ENCODE results near the gene CCKAR.
"Not testable (repeated sequence)": the region's sequence is repeated elsewhere in the genome, so short reads cannot be mapped to it uniquely, and the experiment has no call there.

CCKAR gene

GRCh38 chr4:26490111-26490959 is at the start of gene CCKAR:
Gene CCKAR (minus strand): TSS chr4:26490484. CDS start chr4:26490267, 217 bp downstream.
- DNase-seq = no peak

- DNase-seq = no peak
These were observed 43.4 kb upstream of the CCKAR start for GRCh38 chr4:26533685-26534084.

DNA sequence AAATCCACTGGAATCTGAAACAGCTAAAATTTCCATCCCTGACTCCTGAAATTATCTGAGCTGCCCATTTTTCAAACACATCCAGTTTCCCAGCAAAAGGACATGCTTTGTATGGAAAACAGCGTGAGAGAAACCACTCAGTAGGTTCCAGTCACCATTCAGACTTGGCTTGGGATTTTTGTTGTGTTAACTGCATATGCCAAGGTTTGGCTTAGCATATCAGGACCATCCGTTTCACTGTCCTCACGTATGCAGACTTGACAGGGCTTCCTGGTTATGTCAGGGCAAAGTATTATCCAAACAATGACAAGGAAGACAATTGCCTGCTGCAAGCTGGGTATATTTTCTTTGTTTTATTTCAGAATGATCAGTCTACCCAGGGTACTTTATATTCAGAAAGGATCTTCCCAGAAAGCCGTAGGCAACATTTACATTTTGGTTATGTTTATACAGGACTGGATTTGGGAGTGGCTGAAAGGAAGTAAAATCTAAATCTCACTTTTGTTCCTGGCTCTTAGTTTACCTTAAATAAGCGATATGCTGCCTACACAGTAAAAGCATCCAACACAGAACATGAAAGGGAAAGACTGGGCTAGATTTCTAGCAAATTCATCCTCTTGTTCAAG is 41.3 kb upstream of the CCKAR start:
- no peak for DNase-seq

DNA sequence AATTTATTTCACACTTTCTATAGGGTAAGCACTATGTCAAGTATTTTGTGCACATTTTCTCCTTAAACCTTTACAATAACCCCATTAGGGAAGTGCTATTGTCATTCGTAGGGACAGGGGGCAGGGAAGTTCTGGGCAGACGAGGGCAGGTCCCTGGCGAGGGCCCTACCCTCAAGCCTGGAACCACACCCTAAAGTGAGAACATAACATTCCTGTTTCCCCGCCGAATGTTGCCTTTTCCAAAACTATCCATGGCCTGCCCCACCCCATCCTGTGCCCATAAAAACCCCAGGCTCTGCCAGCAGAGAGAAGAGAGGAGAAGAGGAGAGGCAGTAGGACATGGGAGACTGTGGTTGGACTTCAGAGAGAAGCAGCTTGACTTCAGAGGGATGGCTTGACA is 39.8 kb upstream of the CCKAR start:
- DNase-seq = no peak

GRCh38 chr4:26529479-26529878 is 39.2 kb upstream of the CCKAR start:
- no peak for DNase-seq

- DNase-seq = no peak
These were observed 35.5 kb upstream of the CCKAR start for GRCh38 chr4:26525771-26526150.

DNA sequence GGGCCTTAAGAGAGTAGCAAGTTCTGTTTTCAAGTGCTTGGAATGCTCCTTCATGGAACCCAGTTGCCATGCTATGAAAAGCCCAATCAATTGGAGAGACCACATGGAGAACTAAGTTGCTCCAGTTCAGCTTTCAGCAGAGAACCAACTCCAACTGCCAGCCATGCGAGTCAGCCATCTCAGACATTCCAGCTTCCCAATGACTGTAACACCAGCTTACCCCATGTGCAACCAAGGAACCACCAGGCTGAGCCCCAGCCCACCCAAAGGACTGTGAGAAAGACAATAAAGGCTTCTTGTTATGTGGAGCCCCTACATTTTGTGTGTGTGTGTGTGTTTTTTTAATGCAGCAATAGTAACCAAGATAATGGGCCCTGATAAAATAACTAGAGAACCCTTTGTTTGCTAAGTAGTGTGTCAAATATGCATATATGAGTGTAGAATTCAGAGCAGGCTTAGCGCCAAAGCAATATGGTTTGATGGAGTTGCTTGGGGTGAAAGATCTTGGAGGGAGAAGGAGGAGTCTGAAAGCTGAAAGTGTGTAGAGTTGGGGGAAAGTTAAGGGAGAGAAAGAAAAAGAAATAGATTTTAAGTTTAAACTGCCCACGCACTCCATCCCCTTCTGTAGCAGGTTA is 35.0 kb upstream of the CCKAR start:
- no peak for DNase-seq

GRCh38 chr4:26524011-26524410 is 33.7 kb upstream of the CCKAR start:
- no peak for DNase-seq

GRCh38 chr4:26522478-26522877 is 32.2 kb upstream of the CCKAR start:
- DNase-seq = no peak

GRCh38 chr4:26520728-26521450 is 30.6 kb upstream of the CCKAR start:
- no peak for DNase-seq

DNA sequence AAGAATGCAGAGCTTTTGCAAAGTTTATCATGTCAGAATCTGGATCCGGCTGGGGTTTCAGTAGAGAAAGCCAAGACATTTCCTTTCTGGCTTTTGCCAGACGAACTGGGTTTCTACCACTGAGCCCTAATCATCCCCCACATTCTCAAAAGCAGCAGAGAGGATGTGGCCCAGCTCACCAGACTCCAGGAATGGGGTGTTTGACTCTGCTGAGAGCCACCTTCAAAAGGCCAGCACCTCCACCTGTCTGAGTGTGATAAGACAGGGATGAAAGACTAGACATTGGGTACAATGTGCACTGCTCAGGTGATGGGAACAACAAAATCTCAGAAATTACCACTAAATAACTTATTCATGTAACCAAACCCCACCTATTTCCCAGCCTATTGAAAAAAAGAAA is 25.7 kb upstream of the CCKAR start:
- no peak for DNase-seq

DNA sequence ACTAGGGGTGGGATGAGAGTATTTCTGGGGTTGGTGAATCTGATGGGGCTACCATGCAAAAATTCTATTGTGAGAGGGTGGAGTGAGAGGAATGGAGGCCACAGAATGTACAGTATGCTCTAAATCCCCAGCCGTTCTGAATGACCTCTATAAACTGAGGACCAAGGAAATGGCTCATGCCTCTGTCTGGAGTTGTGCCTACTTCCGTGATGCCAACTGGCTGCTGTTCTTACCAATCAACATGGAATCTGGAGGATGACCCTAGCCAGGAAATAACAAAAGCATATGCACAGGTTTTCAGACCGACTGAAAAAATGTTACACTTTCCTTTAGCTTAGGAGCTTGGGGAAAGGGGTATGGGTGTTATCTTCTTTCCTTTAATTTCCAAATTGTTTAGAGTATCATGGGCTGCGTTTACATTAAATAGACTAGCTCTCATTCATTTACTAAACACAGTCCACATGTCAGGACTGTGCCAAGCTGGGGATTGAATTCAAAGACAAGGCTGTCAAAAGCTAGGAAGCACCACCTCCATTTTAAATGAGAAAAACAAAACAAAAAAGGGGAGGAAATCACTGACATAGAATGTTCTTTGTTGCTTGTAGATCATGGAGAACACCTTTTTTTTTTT is 20.2 kb upstream of the CCKAR start:
- no peak for DNase-seq

GRCh38 chr4:26509681-26510333 is 19.5 kb upstream of the CCKAR start:
- no peak for DNase-seq

DNA sequence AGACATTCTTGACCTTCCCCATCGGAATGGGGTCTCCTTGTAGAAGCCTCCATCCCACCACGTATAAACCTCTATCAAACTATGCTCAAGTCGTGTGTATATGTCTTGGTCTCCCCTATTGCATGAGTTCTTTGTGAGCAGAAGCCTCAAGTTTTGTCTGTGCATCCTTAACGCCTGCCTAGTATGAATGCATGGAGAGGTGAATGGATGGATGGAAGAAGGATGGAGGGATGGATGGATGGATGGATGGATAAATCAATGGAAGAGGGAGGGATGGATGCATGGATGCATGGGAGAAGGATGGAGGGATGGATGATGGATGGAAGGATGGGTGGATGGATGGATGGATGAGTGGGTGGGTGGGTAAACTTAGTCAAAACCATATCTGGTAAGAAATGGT is 17.0 kb upstream of the CCKAR start:
- DNase-seq = no peak

GRCh38 chr4:26503844-26504243 is 13.6 kb upstream of the CCKAR start:
- no peak for DNase-seq

DNA sequence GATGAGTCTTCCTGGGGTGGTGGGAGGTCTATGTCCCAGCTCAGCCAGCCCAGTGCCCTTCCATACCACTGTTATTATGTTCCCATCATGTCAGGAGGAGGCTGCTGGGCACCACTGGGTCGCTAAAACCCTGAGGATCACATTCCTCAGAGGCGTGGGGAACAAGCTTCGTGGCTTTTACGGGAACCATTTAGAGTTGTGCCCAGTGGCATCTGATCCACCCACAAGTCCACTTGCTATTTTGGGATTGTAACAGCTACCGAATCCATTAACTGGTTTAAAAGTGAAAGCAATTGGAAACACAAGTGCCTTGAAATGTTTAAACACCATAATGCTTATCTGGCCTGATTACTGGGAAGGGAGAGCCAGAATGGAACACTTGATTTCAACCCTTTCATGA is 13.1 kb upstream of the CCKAR start:
- no peak for DNase-seq

DNA sequence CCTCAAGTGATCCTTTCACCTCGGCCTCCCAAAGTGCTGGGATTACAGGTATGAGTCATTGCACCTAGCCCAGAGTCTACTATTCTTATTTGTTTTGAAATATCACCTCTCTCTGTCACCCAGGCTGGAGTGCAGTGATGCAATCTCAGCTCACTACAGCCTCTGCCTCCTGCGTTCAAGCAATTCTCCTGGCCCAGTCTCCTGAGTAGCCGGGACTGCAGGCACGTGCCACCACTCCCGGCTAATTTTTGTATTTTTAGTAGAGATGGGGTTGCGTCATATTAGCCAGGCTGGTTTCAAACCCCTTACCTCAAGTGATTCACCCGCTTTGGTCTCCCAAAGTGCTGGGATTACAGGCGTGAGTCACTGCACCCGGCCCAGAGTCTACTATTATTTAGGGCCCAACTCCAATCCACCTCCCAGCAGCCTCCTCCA is 10.3 kb upstream of the CCKAR start:
- DNase-seq = not testable (repeated sequence)

GRCh38 chr4:26496207-26496783 is 6.0 kb upstream of the CCKAR start:
- DNase-seq = no peak

DNA sequence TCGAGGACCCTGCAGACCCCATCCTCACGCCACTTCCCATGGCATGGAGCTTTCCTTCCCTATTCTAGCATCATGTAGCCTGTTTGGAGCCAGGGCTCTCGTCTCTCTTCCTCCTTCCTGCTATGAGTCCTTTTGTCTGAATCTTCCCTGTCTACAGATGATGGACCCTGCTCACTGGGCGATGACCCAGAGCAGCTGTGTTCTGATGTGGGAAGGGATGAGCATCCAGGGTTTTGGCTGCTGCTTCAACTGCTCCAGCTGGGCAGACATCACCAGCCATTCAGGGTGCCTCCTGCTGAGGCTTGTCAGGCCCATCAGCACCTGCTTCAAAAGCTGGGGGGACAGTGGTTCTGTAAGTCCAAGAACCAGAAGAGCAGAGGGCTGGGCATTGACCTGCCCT is 3.2 kb upstream of the CCKAR start:
- no peak for DNase-seq

DNA sequence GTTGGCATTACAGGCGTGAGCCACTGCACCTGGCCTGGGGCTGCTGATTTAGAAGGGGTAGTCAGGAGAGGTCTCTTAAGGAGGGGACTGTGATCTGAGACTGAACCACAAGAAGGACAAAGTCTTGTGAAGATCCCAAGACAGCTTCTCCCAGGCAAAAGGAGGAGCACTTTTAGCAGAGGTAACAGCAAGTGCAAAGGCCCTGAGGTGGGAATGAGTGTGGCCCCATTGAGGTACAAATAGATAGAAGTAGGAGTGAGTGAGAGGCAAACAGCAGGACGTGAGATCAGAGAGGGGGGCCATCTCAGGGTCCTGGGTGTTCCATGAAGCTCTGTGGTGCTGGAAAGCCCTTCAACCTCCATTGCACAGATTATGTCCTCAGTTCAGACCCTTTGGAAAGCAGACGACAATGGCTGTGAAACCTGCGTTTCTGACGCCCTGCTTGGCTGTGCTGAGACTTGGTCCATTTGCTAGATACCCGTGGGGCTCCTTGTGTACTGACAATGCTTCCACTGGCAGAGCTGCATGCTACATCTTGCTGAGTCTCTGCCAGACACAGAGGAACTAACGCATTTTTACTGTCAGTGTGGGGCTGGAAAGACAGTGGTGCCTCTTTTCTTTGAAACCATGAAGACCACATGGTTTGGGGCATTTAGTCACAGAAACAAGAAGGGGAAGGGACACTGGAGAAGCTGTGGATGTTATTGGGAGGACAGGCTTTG is 1.3 kb upstream of the CCKAR start:
- DNase-seq = no peak

- no peak for DNase-seq
These were observed 638 bp upstream of the CCKAR start for GRCh38 chr4:26490960-26491284.

Data from NCI-H2107 (cell line).